SK-N-SH (cell line): Measurements from ENCODE around the gene SULT1B1. TPM values are rescaled to one million over a fixed set of nuclear protein-coding genes. Genes with fewer than 3 reads are reported as not detected.

Experiments
- CTCF ChIA-PET: fragments of 300-600, 350-600 bp; formaldehyde crosslinking; extraction: SDS; loops from one replicate; lab custom pipeline; 2021; lab: Yijun Ruan, JAX
- POLR2A ChIA-PET: fragments of 350-600 bp; sonication (Branson Sonifier 250); formaldehyde crosslinking; extraction: SDS; loops from one replicate; lab custom pipeline; 2020; ENCODE audit warnings: antibody characterized with exemption, inconsistent platforms; lab: Yijun Ruan, JAX
- DNase-seq: peaks from one replicate; pipeline ENCODE4 v3.0.0; 2012
- H2AFZ ChIP-seq: fragments of 200-600 bp; sonication (generic); 2 replicates; pipeline ENCODE4 v1.8.1; 2016; ENCODE audit warnings: antibody characterized with exemption, mild to moderate bottlenecking, low read depth
- H3F3A ChIP-seq: fragments of 200-600 bp; sonication (generic); replicated peaks from 2 replicates; pipeline ENCODE3; 2016; ENCODE audit warnings: antibody characterized with exemption, mild to moderate bottlenecking; ENCODE audit not compliant: insufficient read depth
- H3K27ac ChIP-seq, 2 experiments: fragments of 200-500 bp in 1 of 2; fragments of 200-600 bp in 1 of 2; sonication (Bioruptor generic) in 1 of 2; sonication (generic), shearing (Covaris generic) in 1 of 2; 2 replicates each; pipeline versions ENCODE4 v1.5.1 to v1.6.1; 2014 to 2016; ENCODE audit warnings: low read depth in 2 of 2, inconsistent platforms in 1 of 2, low read length in 1 of 2, mild to moderate bottlenecking in 1 of 2, mixed read lengths in 1 of 2
- H3K27me3 ChIP-seq: fragments of 200-600 bp; sonication (generic), shearing (Covaris generic); 2 replicates; pipeline ENCODE4 v1.6.1; 2016; ENCODE audit warnings: mixed run types; ENCODE audit not compliant: insufficient read depth
- H3K36me3 ChIP-seq, 2 experiments: fragments of 200-500 bp in 1 of 2; fragments of 200-600 bp in 1 of 2; sonication (Bioruptor generic) in 1 of 2; sonication (generic) in 1 of 2; replicated peaks in 1 of 2; 2 replicates each; pipeline versions ENCODE3 to v1.5.1; 2014 to 2016; ENCODE audit warnings: low read length in 1 of 2, mild to moderate bottlenecking in 1 of 2; ENCODE audit not compliant: insufficient read depth in 2 of 2, control insufficient read depth in 1 of 2
- H3K4me1 ChIP-seq, 2 experiments: fragments of 200-500 bp in 1 of 2; fragments of 200-600 bp in 1 of 2; sonication (Bioruptor generic) in 1 of 2; sonication (generic), shearing (Covaris generic) in 1 of 2; 2 replicates each; pipeline versions ENCODE4 v1.5.1 to v1.6.1; 2014 to 2016; ENCODE audit warnings: low read depth in 1 of 2, low read length in 1 of 2, mixed run types in 1 of 2; ENCODE audit not compliant: insufficient read depth in 2 of 2, control insufficient read depth in 1 of 2
- H3K4me2 ChIP-seq: fragments of 200-600 bp; sonication (generic), shearing (Covaris generic); 2 replicates; pipeline ENCODE4 v1.6.1; 2017; ENCODE audit warnings: mixed run types
- H3K4me3 ChIP-seq, 2 experiments: fragments of 200-500 bp in 1 of 2; fragments of 200-600 bp in 1 of 2; sonication (Bioruptor generic) in 1 of 2; sonication (generic), shearing (Covaris generic) in 1 of 2; 2 replicates each; pipeline versions ENCODE4 v1.5.1 to v1.8.1; 2014 to 2016; ENCODE audit warnings: low read depth in 2 of 2, inconsistent platforms in 1 of 2, low read length in 1 of 2, mild to moderate bottlenecking in 1 of 2, mixed read lengths in 1 of 2, moderate library complexity in 1 of 2
- H3K79me2 ChIP-seq: fragments of 200-600 bp; sonication (generic); 2 replicates; pipeline ENCODE4 v1.8.1; 2017; ENCODE audit warnings: mild to moderate bottlenecking; ENCODE audit not compliant: insufficient read depth
- H3K9ac ChIP-seq: fragments of 200-600 bp; sonication (generic); 2 replicates; pipeline ENCODE4 v1.6.1; 2017; ENCODE audit warnings: mixed run types
- H3K9me2 ChIP-seq: fragments of 200-600 bp; sonication (generic); 2 replicates; pipeline ENCODE4 v1.6.1; 2017; ENCODE audit warnings: mixed run types
- H3K9me3 ChIP-seq: fragments of 200-600 bp; sonication (generic); 2 replicates; pipeline ENCODE4 v1.6.1; 2017; ENCODE audit warnings: mixed run types, mild to moderate bottlenecking, moderate library complexity
- H4K20me1 ChIP-seq: fragments of 200-600 bp; sonication (generic); 2 replicates; pipeline ENCODE4 v1.6.1; 2017; ENCODE audit warnings: mild to moderate bottlenecking, mixed run types; ENCODE audit not compliant: insufficient read depth
- CHD2 ChIP-seq: fragments of 150-350 bp; IDR thresholded peaks from 2 replicates; pipeline ENCODE4 v1.6.1; 2018; ENCODE audit warnings: low read length; ENCODE audit not compliant: partially characterized antibody
- CTCF ChIP-seq: fragments of 200-600 bp; sonication (generic); IDR thresholded peaks from 2 replicates; pipeline ENCODE4 v1.6.1; 2017; ENCODE audit warnings: antibody characterized with exemption, mild to moderate bottlenecking, moderate library complexity
- GABPA ChIP-seq: IDR thresholded peaks from 2 replicates; pipeline ENCODE4 v1.4.0; 2012; ENCODE audit warnings: low read depth, mild to moderate bottlenecking
- GATA2 ChIP-seq: sonication (generic); formaldehyde crosslinking; IDR thresholded peaks from 2 replicates; pipeline ENCODE4 v1.5.0; 2020; ENCODE audit warnings: mild to moderate bottlenecking, missing genetic modification reagents
- IRF3 ChIP-seq: fragments of 150-350 bp; IDR thresholded peaks from 2 replicates; pipeline ENCODE4 v1.6.1; 2016; ENCODE audit warnings: mild to moderate bottlenecking, low read depth, low read length
- JUND ChIP-seq: IDR thresholded peaks from 2 replicates; pipeline ENCODE4 v1.4.0; 2012
- MAX ChIP-seq: IDR thresholded peaks from 2 replicates; pipeline ENCODE4 v1.4.0; 2012; ENCODE audit warnings: low read depth
- MEF2A ChIP-seq: IDR thresholded peaks from 2 replicates; pipeline ENCODE4 v1.4.0; 2012; ENCODE audit warnings: low read depth, borderline replicate concordance
- MXI1 ChIP-seq: IDR thresholded peaks from 2 replicates; pipeline ENCODE4 v1.6.1; 2012; ENCODE audit warnings: mild to moderate bottlenecking, low read depth, low read length, improper control_type of control experiment
- PBX3 ChIP-seq: IDR thresholded peaks from 2 replicates; pipeline ENCODE4; 2012
- POLR2AphosphoS5 ChIP-seq: IDR thresholded peaks from 2 replicates; pipeline ENCODE4 v1.6.1; 2012; ENCODE audit warnings: low read depth, low read length
- RAD21 ChIP-seq: IDR thresholded peaks from 2 replicates; pipeline ENCODE4 v1.6.1; 2012; ENCODE audit warnings: mild to moderate bottlenecking, low read length
- REST ChIP-seq: IDR thresholded peaks from 2 replicates; pipeline ENCODE4 v1.6.1; 2012; ENCODE audit warnings: mild to moderate bottlenecking, low read depth, low read length, moderate library complexity
- SIN3A ChIP-seq: IDR thresholded peaks from 2 replicates; pipeline ENCODE4 v1.6.1; 2012; ENCODE audit warnings: low read depth, mild to moderate bottlenecking, low read length, moderate library complexity, borderline replicate concordance
- TCF12 ChIP-seq: IDR thresholded peaks from 2 replicates; pipeline ENCODE4 v1.4.0; 2012
- TEAD4 ChIP-seq: IDR thresholded peaks from 2 replicates; pipeline ENCODE4 v1.4.0; 2012; ENCODE audit warnings: mild to moderate bottlenecking, borderline replicate concordance; ENCODE audit not compliant: insufficient read depth
- YY1 ChIP-seq: IDR thresholded peaks from 2 replicates; pipeline ENCODE4 v1.4.0; 2012; ENCODE audit warnings: low read depth, mild to moderate bottlenecking
- ZBTB33 ChIP-seq: IDR thresholded peaks from 2 replicates; pipeline ENCODE4 v1.4.0; 2012; ENCODE audit warnings: low read depth, borderline replicate concordance
- WGBS: methylation state at CpG from one replicate; pipeline ENCODE4 v1.1.6; 2017; ENCODE audit warnings: low lambda C conversion rate; 5-methylcytosine and 5-hydroxymethylcytosine counted together
- polyA plus RNA-seq, 3 experiments: library from polyadenylated mRNA; depleted of rRNA; stranded (reverse); fragments of >200 nt; gene quantifications; 2 replicates each; pipeline ENCODE4 v1.2.3, GENCODE V29; 2012

The SULT1B1 gene
- polyA plus RNA-seq, 1 of the 3 experiments (the other 2 are of a cell fraction): 14.7 TPM

- ChIA-PET POLR2A (no interaction called here), CTCF (no interaction called here)
- Histone ChIP-seq H3K79me2 (peaks cover 22% of the 10 kb centered on the region; the same call in 1 of the 2 replicates), H3K9ac (peak overlapping the region; percentile 23; the same call in 1 of the 2 replicates), H3K4me1 (peaks cover 0 to 5% of the 10 kb centered on the region in 2 experiments; a peak in 1 of 4 replicates), H3K4me2 (peak overlapping the region; percentile 54; the same call in 1 of the 2 replicates), H2AFZ (peak overlapping the region; percentile 48; the same call in 1 of the 2 replicates), H3K9me2 (no peaks in the 10 kb centered on the region), H3K4me3 (no peak overlapping the region; a peak in 1 of 4 replicates), H4K20me1 (no peaks in the 10 kb centered on the region), H3F3A (peaks cover 9% of the 10 kb centered on the region), H3K27ac (peak overlapping the region; percentile 76 to 83), H3K36me3 (peaks cover 0 to 4% of the 10 kb centered on the region in 2 experiments), H3K27me3 (no peaks in the 10 kb centered on the region), H3K9me3 (no peaks in the 10 kb centered on the region)
- TF ChIP-seq POLR2AphosphoS5: no peak
- no peak for DNase-seq
- 18% methylated on average over 6 of the region's 6 CpGs for WGBS
Observed at GRCh38 chr4:69759189-69759604, 1.2 kb downstream of the SULT1B1 start.

GRCh38 chr4:69757464-69757863 is 3.0 kb downstream of the SULT1B1 start:
- 46% methylated on average over 2 of the region's 2 CpGs for WGBS
- Histone ChIP-seq H3K4me1 (peaks cover 0 to 5% of the 10 kb centered on the region in 2 experiments; a peak in 2 of 4 replicates), H4K20me1 (no peaks in the 10 kb centered on the region), H3K9ac (0 out of 2 replicates have a peak overlapping the region, but pooled peaks have one; percentile 11), H3K27ac (no peak overlapping the region), H2AFZ (no peak overlapping the region), H3K9me3 (no peaks in the 10 kb centered on the region), H3K4me2 (no peak overlapping the region), H3K9me2 (no peaks in the 10 kb centered on the region), H3K27me3 (no peaks in the 10 kb centered on the region), H3K4me3 (no peak overlapping the region), H3K36me3 (peaks cover 0 to 4% of the 10 kb centered on the region in 2 experiments), H3F3A (peaks cover 7% of the 10 kb centered on the region), H3K79me2 (peaks cover 22% of the 10 kb centered on the region; the same call in 1 of the 2 replicates)
- ChIA-PET CTCF (no interaction called here), POLR2A (no interaction called here)
- no peak for DNase-seq
- no peak for TF ChIP-seq PBX3
- no peak for TF ChIP-seq RAD21
- no peak for TF ChIP-seq SIN3A
- TF ChIP-seq MEF2A: no peak
- no peak for TF ChIP-seq MXI1
- TF ChIP-seq IRF3: no peak
- TF ChIP-seq GABPA: no peak
- no peak for TF ChIP-seq CHD2
- no peak for TF ChIP-seq ZBTB33
- TF ChIP-seq CTCF: no peak
- no peak for TF ChIP-seq TCF12
- TF ChIP-seq REST: no peak
- TF ChIP-seq MAX: no peak
- TF ChIP-seq JUND: no peak
- TF ChIP-seq GATA2: no peak
- TF ChIP-seq YY1: no peak
- no peak for TF ChIP-seq TEAD4
